Mucosa of stomach (tissue), 1 donor: Measurements from ENCODE around the gene SMAD2.

Source experiments
- H3K27me3 ChIP-seq: one replicate; pipeline ENCODE4 v1.7.0; 2013; ENCODE audit warnings: mild to moderate bottlenecking, low read length; ENCODE audit not compliant: control insufficient read depth, insufficient read depth
- H3K36me3 ChIP-seq: one replicate; pipeline ENCODE4 v1.7.0; 2013; ENCODE audit warnings: low read length; ENCODE audit not compliant: control insufficient read depth, insufficient read depth
- H3K4me1 ChIP-seq: one replicate; pipeline ENCODE4 v1.7.0; 2013; ENCODE audit warnings: mild to moderate bottlenecking, low read length; ENCODE audit not compliant: control insufficient read depth, insufficient read depth
- H3K4me3 ChIP-seq: one replicate; pipeline ENCODE4 v1.7.0; 2013; ENCODE audit warnings: low read length
- H3K9ac ChIP-seq: one replicate; pipeline ENCODE4 v1.7.0; 2013; ENCODE audit warnings: mild to moderate bottlenecking, low read length, moderate library complexity
- H3K9me3 ChIP-seq: one replicate; pipeline ENCODE4 v1.7.0; 2013; ENCODE audit warnings: mild to moderate bottlenecking, low read length, moderate library complexity; ENCODE audit not compliant: control insufficient read depth
- donor health status: Pancreatic carcinoma.

Gene SMAD2

DNA sequence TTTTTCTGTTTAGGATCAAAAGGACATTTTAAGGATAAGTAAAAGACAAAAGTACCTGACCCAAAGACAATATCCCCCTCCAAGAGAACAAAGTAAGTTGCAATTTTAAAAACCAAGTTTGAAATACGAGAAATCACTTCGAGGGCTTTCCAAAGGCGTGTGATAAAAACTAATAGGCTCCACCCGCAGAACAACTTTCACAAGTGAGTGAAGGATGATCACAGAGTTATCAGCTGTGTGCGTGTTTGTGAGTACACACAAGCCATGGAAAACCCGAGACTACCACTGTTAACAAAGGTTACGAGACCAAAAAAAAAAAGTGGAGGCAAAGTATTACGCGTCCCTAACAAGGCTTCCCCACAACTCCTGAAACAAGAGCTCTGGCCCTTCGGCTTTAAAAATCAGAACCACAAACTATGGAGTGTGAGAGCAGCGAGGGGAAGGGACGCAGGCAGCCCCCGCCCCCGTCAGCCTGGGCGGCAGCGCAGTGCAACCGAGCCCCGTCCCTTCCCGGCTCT lies 719 bp downstream of the SMAD2 start:
- H3K4me3 ChIP-seq = peak overlapping the region; percentile 64
- peak overlapping the region; percentile 85 for H3K9ac ChIP-seq
- H3K27me3 ChIP-seq = no peaks in the 10 kb centered on the region
- H3K9me3 ChIP-seq = no peaks in the 10 kb centered on the region
- peaks cover 31% of the 10 kb centered on the region for H3K4me1 ChIP-seq
- H3K36me3 ChIP-seq = no peaks in the 10 kb centered on the region

DNA sequence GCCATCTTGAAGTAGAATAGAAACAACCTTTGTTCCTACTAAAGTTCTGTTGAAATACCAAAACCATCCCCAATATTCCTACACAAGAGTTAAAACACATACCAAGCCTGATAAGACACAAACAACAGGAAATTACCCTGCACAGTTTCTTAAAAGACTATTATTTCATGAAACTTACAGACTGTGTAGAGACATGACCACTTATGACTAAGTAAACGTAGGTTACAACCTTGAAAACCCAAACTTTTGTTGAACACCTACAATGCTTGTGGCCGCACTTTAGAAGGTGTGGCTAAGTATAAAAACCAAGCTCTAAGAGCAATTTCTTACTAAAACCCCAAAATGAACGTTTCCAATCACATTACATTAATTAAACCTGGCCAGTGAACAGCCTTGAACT lies 2.0 kb downstream of the SMAD2 start:
- Histone ChIP-seq H3K9ac (no peak overlapping the region), H3K4me3 (no peak overlapping the region), H3K4me1 (peaks cover 31% of the 10 kb centered on the region), H3K9me3 (no peaks in the 10 kb centered on the region), H3K36me3 (no peaks in the 10 kb centered on the region), H3K27me3 (no peaks in the 10 kb centered on the region)

DNA sequence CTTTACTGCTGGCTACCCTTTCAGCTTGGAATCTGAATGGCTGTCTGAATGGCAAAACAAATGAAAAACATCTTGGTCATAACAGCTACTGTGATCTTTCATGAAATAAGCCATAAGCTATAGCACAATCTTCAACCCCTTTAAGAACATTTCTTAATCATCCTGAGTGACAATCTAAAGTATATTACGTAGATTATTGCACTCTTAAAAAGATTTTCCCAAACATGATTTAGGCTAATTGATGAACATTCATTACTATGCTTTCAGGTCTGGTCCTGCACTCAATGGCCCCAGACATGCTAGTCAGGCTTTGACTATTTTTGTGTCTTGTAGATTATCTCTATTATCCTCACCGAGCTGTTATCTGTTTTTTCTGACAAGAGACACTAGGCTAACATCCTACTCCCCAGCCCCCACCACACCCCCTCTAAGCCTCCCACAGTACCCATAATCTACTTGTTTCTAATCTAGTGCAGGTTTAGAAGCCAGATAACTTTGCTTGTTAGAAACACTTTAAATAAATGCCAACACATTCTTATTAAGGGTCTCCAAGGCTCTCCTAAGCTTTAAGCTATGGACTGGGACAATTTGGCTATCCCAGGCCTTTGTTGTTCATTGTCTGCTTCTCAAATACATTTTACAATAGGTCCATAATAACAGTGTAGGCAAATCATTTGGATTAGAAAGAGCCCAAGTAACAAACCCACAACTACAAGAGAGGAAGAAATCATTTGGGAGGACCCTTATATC lies 4.2 kb downstream of the SMAD2 start:
- H3K4me1 ChIP-seq = peaks cover 16% of the 10 kb centered on the region
- no peak overlapping the region for H3K4me3 ChIP-seq
- H3K9me3 ChIP-seq = no peaks in the 10 kb centered on the region
- no peaks in the 10 kb centered on the region for H3K27me3 ChIP-seq
- H3K9ac ChIP-seq = no peak overlapping the region
- no peaks in the 10 kb centered on the region for H3K36me3 ChIP-seq

DNA sequence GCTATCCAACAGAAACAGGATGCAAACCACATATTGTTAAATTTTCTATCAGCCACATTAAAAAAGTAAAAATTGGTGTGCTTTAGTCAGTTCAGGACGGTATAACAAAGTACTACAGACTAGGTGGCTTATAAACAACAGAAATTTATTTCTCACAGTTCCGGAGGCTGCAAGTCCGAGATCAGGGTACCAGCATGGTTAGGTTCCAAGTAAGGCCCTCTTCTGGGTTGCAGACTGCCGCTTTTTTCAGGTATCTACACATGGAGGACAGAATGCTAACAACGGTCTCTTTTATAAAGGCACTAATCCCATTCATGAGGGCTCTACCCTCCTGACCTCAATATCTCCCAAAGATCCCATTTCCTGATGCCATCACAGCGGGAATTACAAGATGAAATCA lies 10.5 kb downstream of the SMAD2 start:
- Histone ChIP-seq H3K4me3 (no peak overlapping the region), H3K9ac (no peak overlapping the region), H3K4me1 (peaks cover 5% of the 10 kb centered on the region), H3K27me3 (no peaks in the 10 kb centered on the region), H3K36me3 (no peaks in the 10 kb centered on the region), H3K9me3 (no peaks in the 10 kb centered on the region)

DNA sequence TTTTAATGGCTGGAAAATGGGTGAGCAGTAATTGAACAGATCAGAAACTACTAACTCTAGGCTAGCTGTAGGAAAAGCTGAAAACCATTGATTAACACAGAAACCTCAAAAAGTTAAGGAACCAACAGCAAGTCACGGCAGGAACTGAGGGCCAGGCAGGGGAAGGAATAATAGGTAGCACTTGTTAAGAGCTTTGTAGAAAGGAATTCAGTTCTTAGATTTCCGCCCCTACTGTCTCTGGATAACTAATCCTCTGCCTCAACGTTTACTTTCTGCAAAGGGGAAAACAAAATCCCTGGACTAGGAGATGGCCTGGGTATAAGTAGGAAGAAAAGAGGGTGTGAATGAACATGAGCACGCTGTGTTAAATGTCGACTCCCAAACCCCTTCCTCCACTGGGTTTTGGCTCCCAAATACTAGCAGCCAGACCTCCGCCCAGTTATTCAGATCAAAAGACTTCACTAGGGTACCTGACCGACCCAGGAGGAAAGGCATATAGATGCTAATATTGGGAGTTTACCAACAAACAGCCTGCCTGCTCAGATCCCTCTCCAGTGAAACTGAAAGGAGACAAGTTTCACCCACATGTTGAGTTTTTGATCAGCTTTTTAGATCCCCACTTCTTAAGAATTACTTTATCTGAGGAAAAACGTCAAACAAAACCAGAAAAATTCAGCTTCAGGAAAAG lies 12.4 kb downstream of the SMAD2 start:
- Histone ChIP-seq H3K36me3 (no peaks in the 10 kb centered on the region), H3K27me3 (no peaks in the 10 kb centered on the region), H3K4me3 (no peak overlapping the region), H3K4me1 (peaks cover 4% of the 10 kb centered on the region), H3K9me3 (no peaks in the 10 kb centered on the region), H3K9ac (no peak overlapping the region)

DNA sequence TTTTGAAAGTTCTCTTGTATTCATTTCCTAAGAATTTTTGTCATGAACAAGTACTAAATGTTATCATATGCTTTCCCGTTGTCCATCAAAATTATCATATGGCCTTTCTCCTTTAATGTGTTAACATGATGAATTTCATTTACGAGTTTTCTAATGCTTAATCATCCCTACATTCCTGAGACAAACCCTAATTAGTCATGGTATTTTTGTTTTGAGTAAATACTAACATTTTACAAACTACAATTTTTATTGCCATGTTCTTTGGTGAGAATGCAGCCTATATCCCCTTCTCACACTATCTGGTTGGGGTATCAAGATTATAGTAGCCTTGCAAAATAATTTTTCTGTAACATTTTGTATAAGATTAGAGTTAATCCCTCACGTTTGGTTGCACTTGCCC lies 14.5 kb downstream of the SMAD2 start:
- Histone ChIP-seq H3K9me3 (no peaks in the 10 kb centered on the region), H3K4me1 (peaks cover 5% of the 10 kb centered on the region), H3K27me3 (no peaks in the 10 kb centered on the region), H3K9ac (no peak overlapping the region), H3K36me3 (no peaks in the 10 kb centered on the region), H3K4me3 (no peak overlapping the region)

DNA sequence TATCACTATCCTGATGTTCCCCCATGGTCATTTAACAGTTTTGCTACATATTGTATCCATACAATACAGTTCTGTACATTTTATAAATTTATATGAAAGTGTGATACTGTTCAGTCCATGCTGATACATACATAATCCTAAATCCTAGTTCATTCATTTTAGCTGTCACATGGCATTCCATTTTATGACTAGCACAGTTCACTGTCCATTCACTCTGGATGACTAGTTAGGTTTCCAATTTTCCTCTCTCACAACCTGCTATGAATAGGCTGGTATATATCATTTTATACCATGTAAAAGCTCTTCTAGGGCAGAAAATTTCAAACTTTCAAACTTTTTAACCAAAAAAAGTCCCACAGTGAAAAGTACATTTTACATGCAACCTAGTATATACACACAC lies 15.2 kb downstream of the SMAD2 start:
- H3K9me3 ChIP-seq = no peaks in the 10 kb centered on the region
- no peaks in the 10 kb centered on the region for H3K27me3 ChIP-seq
- no peak overlapping the region for H3K9ac ChIP-seq
- no peak overlapping the region for H3K4me3 ChIP-seq
- H3K4me1 ChIP-seq = peaks cover 5% of the 10 kb centered on the region
- no peaks in the 10 kb centered on the region for H3K36me3 ChIP-seq

DNA sequence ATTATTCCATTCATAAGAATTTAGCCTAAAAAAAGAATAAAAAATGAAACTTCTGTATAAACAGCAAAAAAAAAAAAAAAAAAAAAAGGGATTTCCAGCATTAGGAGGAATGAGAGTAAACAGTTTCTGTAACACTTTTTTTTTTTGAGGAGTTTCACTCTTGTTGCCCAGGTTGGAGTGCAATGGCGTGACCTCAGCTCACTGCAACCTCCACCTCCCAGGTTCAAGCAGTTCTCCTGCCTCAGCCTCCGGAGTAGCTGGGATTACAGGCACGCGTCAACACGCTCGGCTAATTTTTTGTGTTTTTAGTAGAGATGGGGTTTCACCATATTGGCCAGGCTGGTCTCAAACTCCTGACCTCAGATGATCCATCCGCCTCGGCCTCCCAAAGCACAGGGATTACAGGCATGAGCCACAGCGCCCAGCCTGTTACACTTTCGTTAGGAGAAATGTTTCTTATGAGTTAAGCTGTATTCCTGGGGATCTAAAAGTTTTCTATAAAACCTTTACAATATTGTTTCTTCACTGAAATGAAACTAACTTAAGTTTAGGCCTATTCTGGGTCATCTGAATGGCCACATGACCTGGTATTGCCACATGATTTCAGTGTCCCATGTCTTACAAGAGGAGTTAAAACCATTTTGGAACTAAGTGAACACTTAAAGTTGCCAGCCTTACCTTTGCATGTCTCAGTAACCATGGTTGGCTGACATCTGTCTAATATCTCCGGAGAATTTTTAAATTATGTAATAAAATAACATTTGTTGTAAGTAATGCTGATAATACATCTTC lies 17.5 kb downstream of the SMAD2 start:
- H3K4me3 ChIP-seq = no peak overlapping the region
- H3K9me3 ChIP-seq = no peaks in the 10 kb centered on the region
- no peak overlapping the region for H3K9ac ChIP-seq
- H3K4me1 ChIP-seq = peaks cover 8% of the 10 kb centered on the region
- no peaks in the 10 kb centered on the region for H3K27me3 ChIP-seq
- no peaks in the 10 kb centered on the region for H3K36me3 ChIP-seq

DNA sequence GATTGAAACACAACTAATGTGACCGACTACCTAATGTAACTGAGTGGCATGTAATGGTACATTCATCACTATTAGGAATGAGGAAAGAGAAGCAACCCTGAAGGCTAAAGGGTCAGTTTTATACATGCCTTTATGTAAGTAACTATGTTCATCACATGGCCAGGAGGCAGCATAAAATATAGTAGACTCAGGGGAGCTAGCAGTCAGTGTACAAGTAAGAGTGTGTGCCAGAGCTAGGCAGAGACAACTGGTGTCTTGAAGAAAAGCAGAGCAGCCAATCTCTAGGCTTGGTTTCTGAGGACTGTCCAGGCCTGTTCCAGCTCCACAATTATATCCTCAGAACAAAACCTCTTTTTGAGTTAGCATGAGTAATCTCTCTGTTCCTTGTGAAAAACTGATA lies 18.1 kb downstream of the SMAD2 start:
- H3K4me1 ChIP-seq = peaks cover 8% of the 10 kb centered on the region

DNA sequence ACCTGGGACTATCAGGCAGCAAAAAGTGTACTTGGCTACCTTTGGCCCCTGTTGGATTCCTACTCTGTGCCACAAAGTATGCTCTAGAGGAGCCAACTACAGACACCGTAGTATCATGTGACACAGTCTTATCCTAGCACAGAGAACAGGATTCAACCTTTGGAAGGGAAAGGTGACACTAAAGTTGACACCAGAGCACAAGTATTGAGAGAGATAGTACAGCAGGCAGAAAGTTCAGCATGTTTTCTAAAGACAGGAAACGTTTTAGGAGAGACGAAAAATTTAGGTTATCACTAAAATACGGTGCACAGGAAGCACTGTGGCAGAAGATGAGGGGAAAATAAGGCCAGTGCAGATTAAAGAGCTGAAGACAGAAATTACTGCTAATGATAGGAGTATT lies 18.6 kb downstream of the SMAD2 start:
- Histone ChIP-seq H3K4me3 (no peak overlapping the region), H3K27me3 (no peaks in the 10 kb centered on the region), H3K9me3 (no peaks in the 10 kb centered on the region), H3K36me3 (no peaks in the 10 kb centered on the region), H3K4me1 (peaks cover 8% of the 10 kb centered on the region), H3K9ac (no peak overlapping the region)

More for the DNA sequence above, 18.1 kb downstream of the SMAD2 start:
- Histone ChIP-seq H3K9me3 (no peaks in the 10 kb centered on the region), H3K9ac (no peak overlapping the region), H3K4me3 (no peak overlapping the region), H3K36me3 (no peaks in the 10 kb centered on the region), H3K27me3 (no peaks in the 10 kb centered on the region)

DNA sequence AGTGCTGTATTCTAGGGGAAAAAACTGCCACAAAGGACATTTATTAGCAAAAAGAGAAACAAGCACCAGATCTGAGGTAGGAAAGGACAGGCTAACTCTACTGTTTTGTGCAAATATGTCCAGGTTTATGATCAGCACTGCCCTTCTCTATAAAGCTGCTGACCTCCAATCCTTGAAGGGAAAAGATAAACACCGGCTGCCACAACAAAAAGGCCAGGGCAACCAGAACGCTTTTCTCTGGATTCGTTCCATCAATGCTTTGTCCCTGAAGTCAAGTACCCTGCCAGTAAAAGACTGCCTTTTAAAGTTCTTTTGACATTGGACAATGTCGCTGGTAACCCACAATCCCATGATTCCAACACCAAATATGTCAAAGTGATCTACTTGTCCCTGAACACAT lies 21.0 kb downstream of the SMAD2 start:
- H3K4me1 ChIP-seq = peaks cover 8% of the 10 kb centered on the region
- H3K9me3 ChIP-seq = no peaks in the 10 kb centered on the region
- no peak overlapping the region for H3K9ac ChIP-seq
- H3K27me3 ChIP-seq = no peaks in the 10 kb centered on the region
- no peaks in the 10 kb centered on the region for H3K36me3 ChIP-seq
- H3K4me3 ChIP-seq = no peak overlapping the region

DNA sequence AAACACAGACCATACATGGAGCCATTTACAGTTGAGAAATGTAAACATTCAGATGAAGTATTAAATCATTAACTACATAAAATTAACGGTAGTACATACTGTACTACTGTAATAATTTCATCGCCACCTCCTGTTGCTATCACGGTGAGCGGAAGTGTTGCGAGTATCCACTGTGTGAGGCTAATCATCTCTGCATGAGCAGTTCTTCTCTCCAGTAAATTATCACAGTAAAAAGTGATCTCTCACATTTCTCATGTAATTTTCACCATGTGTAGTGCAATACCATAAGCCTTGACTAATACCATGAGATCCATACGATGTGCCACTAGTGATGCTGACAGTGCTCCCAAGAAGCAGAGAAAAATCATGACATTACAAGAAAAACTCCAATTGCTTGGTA lies 21.9 kb downstream of the SMAD2 start:
- H3K9me3 ChIP-seq = no peaks in the 10 kb centered on the region
- no peaks in the 10 kb centered on the region for H3K36me3 ChIP-seq
- no peaks in the 10 kb centered on the region for H3K27me3 ChIP-seq
- peaks cover 8% of the 10 kb centered on the region for H3K4me1 ChIP-seq
- H3K9ac ChIP-seq = no peak overlapping the region
- no peak overlapping the region for H3K4me3 ChIP-seq
